Osteocyte (in vitro differentiated cells): Measurements from ENCODE around the gene CNTNAP2. TPM values are rescaled to one million over a fixed set of nuclear protein-coding genes. Genes with fewer than 3 reads are reported as not detected.

Source experiments
- DNase-seq: peaks from one replicate; pipeline ENCODE4 v3.0.0; 2021; ENCODE audit warnings: mixed read lengths; ENCODE audit not compliant: unreplicated experiment; ENCODE audit errors: extremely low spot score
- H3K27ac Mint-ChIP-seq: one replicate; pipeline ENCODE4 v1.8.0; 2021; ENCODE audit warnings: mild to moderate bottlenecking, mixed read lengths; ENCODE audit not compliant: unreplicated experiment
- H3K27me3 Mint-ChIP-seq: one replicate; pipeline ENCODE4 v1.8.0; 2021; ENCODE audit warnings: mixed read lengths; ENCODE audit not compliant: unreplicated experiment
- H3K36me3 Mint-ChIP-seq: one replicate; pipeline ENCODE4 v1.8.0; 2021; ENCODE audit warnings: mixed read lengths; ENCODE audit not compliant: unreplicated experiment
- H3K4me1 Mint-ChIP-seq: one replicate; pipeline ENCODE4 v1.8.0; 2021; ENCODE audit warnings: mixed read lengths; ENCODE audit not compliant: unreplicated experiment
- H3K4me3 Mint-ChIP-seq: one replicate; pipeline ENCODE4 v1.8.0; 2021; ENCODE audit warnings: mild to moderate bottlenecking, moderate library complexity, mixed read lengths; ENCODE audit not compliant: unreplicated experiment
- H3K9me3 Mint-ChIP-seq: one replicate; pipeline ENCODE4 v1.8.0; 2021; ENCODE audit warnings: mixed read lengths; ENCODE audit not compliant: unreplicated experiment
- CTCF ChIP-seq: fragments of 200-600 bp; sonication (generic); IDR thresholded peaks from 2 replicates; pipeline ENCODE4 v1.5.0; 2021; ENCODE audit warnings: antibody characterized with exemption, mild to moderate bottlenecking, moderate library complexity
- total RNA-seq: library from RNA; stranded (reverse); gene quantifications from 2 replicates; pipeline ENCODE4 v1.2.1, GENCODE V29; 2021

CNTNAP2 gene
- total RNA-seq, 1 donor from 2014 or later = 1.4 TPM

GRCh38 chr7:147607157-147607800, 1490.7 kb downstream of the CNTNAP2 start:
- no peak overlapping the region for H3K4me3 Mint-ChIP-seq
- H3K27ac Mint-ChIP-seq = no peak overlapping the region
- no peak for TF ChIP-seq CTCF
- H3K9me3 Mint-ChIP-seq = no peaks in the 10 kb centered on the region
- peaks cover 2% of the 10 kb centered on the region for H3K4me1 Mint-ChIP-seq
- DNase-seq = no peak
- no peaks in the 10 kb centered on the region for H3K36me3 Mint-ChIP-seq
- H3K27me3 Mint-ChIP-seq = no peaks in the 10 kb centered on the region

GRCh38 chr7:147611431-147611830, 1494.8 kb downstream of the CNTNAP2 start:
- Mint-ChIP-seq H3K9me3 (peaks cover 5% of the 10 kb centered on the region), H3K4me1 (peaks cover 2% of the 10 kb centered on the region), H3K36me3 (no peaks in the 10 kb centered on the region), H3K27me3 (no peaks in the 10 kb centered on the region), H3K27ac (no peak overlapping the region), H3K4me3 (no peak overlapping the region)
- no peak for TF ChIP-seq CTCF
- no peak for DNase-seq

- H3K9me3 Mint-ChIP-seq = peaks cover 8% of the 10 kb centered on the region
- TF ChIP-seq CTCF = no peak
- no peak overlapping the region for H3K27ac Mint-ChIP-seq
- H3K4me3 Mint-ChIP-seq = no peak overlapping the region
- H3K27me3 Mint-ChIP-seq = no peaks in the 10 kb centered on the region
- H3K4me1 Mint-ChIP-seq = no peaks in the 10 kb centered on the region
- no peaks in the 10 kb centered on the region for H3K36me3 Mint-ChIP-seq
- no peak for DNase-seq
Observed at GRCh38 chr7:147635288-147635687, 1518.7 kb downstream of the CNTNAP2 start.

- TF ChIP-seq CTCF = no peak
- H3K4me1 Mint-ChIP-seq = no peaks in the 10 kb centered on the region
- H3K9me3 Mint-ChIP-seq = peaks cover 7% of the 10 kb centered on the region
- no peak overlapping the region for H3K27ac Mint-ChIP-seq
- no peak for DNase-seq
- no peaks in the 10 kb centered on the region for H3K36me3 Mint-ChIP-seq
- no peaks in the 10 kb centered on the region for H3K27me3 Mint-ChIP-seq
- no peak overlapping the region for H3K4me3 Mint-ChIP-seq
Observed at GRCh38 chr7:147636553-147636952, 1520.0 kb downstream of the CNTNAP2 start.

GRCh38 chr7:147638566-147638965, 1522.0 kb downstream of the CNTNAP2 start:
- Mint-ChIP-seq H3K4me3 (no peak overlapping the region), H3K27me3 (no peaks in the 10 kb centered on the region), H3K36me3 (no peaks in the 10 kb centered on the region), H3K9me3 (no peaks in the 10 kb centered on the region), H3K4me1 (no peaks in the 10 kb centered on the region), H3K27ac (no peak overlapping the region)
- TF ChIP-seq CTCF = no peak
- no peak for DNase-seq
